GM12865 (cell line): Measurements from ENCODE around the gene PRKN.

Source experiments
- DNase-seq: peaks from one replicate; pipeline ENCODE4 v3.0.0; 2010; ENCODE audit warnings: low read depth
- H3K4me3 ChIP-seq: 2 replicates; pipeline ENCODE4 v1.5.1; 2011; ENCODE audit warnings: mild to moderate bottlenecking, low read depth, low read length, control low read depth
- CTCF ChIP-seq: IDR thresholded peaks from 2 replicates; pipeline ENCODE4 v1.5.1; 2011; ENCODE audit warnings: low read length, control low read depth, low read depth, inconsistent platforms; ENCODE audit not compliant: insufficient read depth; ENCODE audit errors: missing control alignments

The PRKN gene

GRCh38 chr6:161711515-161711914 lies 1016.1 kb downstream of the PRKN start:
- no peak for DNase-seq
- no peak for TF ChIP-seq CTCF
- no peak overlapping the region for H3K4me3 ChIP-seq

GRCh38 chr6:161710698-161711097 lies 1016.9 kb downstream of the PRKN start:
- TF ChIP-seq CTCF = no peak
- H3K4me3 ChIP-seq = no peak overlapping the region

GRCh38 chr6:161701056-161701455 lies 1026.5 kb downstream of the PRKN start:
- no peak for TF ChIP-seq CTCF
- DNase-seq = no peak
- no peak overlapping the region for H3K4me3 ChIP-seq

More at GRCh38 chr6:161710698-161711097, 1016.9 kb downstream of the PRKN start:
- DNase-seq = no peak

GRCh38 chr6:161696801-161697200 lies 1030.8 kb downstream of the PRKN start:
- H3K4me3 ChIP-seq = no peak overlapping the region

GRCh38 chr6:161694995-161695394 lies 1032.6 kb downstream of the PRKN start:
- DNase-seq = peak; percentile 44
- TF ChIP-seq CTCF = peak; percentile 53
- H3K4me3 ChIP-seq = no peak overlapping the region

More at GRCh38 chr6:161696801-161697200, 1030.8 kb downstream of the PRKN start:
- no peak for DNase-seq
- no peak for TF ChIP-seq CTCF

- no peak overlapping the region for H3K4me3 ChIP-seq
- TF ChIP-seq CTCF = no peak
- DNase-seq = no peak
Observed at GRCh38 chr6:161686655-161687054, 1040.9 kb downstream of the PRKN start.

- TF ChIP-seq CTCF = no peak
- no peak for DNase-seq
Observed at GRCh38 chr6:161684731-161685475, 1042.7 kb downstream of the PRKN start.

More at GRCh38 chr6:161684731-161685475, 1042.7 kb downstream of the PRKN start:
- no peak overlapping the region for H3K4me3 ChIP-seq
